ENCODE data around the gene PGAP1. TPM values are rescaled to one million over a fixed set of nuclear protein-coding genes. Genes with fewer than 3 reads are reported as not detected.

The PGAP1 gene
- total RNA-seq, 1 experiment from 2014 or later = 4.1 TPM

DNA sequence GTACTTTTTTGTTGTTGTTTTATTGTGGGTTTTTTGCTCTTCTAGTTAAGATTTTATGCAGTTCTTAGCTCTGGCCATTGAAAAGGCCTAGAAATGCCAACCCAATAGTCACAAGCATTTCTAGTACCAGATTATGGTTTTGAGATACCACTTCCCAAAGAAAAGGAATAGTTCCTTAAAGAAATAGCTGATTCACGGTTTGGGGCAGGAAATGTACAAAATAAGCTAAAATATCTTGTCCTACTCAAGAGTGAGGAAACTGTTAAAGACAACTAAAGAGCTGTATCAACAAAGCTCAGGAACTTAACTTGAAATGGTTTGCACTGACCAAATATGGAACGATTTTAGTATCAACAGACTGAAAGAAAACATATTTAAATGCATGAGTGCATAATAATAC lies 35.4 kb downstream of the PGAP1 start:
- DNase-seq (ENCODE audit: low spot score) = no peak

GRCh38 chr2:196887431-196887830 lies 39.1 kb downstream of the PGAP1 start:
- no peak for DNase-seq (ENCODE audit: low spot score)

DNA sequence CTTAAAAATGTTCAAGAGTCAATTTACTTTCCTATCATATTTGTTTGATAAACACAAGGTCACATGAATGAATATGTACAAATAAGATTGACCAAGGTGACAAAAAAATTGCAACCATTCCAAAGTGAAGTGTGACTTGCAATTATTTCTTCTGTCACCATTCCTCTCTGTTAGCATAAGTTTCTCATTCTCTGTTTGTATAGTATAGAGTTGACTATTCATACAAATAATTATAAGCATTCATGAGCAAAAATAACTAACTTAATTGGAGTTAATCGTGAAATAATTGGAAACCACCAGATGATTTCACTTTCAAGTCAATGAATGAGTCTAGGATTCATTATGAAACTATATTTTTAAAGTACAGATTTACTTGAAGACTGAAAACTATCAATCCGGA lies 42.1 kb downstream of the PGAP1 start:
- no peak for DNase-seq (ENCODE audit: low spot score)

DNA sequence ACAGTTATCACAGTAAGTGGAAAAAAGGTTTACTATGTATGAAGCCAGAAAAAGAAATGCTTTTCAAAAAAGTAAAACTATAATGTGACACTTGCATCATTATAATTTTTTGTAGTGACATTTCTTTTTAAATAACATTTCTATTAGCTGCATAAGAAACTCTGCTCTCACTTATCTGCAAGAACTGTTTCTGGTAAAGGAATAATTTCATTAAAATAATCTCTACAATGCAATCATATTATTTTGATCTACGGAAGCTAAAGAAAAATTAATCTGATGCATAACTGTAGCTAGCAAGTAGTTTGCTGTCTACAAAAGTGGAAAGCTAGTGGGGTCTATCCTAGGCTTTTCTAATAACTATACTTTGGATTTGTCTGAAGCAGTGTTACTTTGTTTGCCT lies 50.1 kb downstream of the PGAP1 start:
- DNase-seq (ENCODE audit: low spot score) = no peak

GRCh38 chr2:196875414-196875813 lies 51.1 kb downstream of the PGAP1 start:
- no peak for DNase-seq (ENCODE audit: low spot score)

- DNase-seq (ENCODE audit: low spot score) = no peak
Measured at GRCh38 chr2:196873511-196873910, 53.0 kb downstream of the PGAP1 start.

GRCh38 chr2:196854629-196855028 lies 71.9 kb downstream of the PGAP1 start:
- DNase-seq (ENCODE audit: low spot score) = no peak

DNA sequence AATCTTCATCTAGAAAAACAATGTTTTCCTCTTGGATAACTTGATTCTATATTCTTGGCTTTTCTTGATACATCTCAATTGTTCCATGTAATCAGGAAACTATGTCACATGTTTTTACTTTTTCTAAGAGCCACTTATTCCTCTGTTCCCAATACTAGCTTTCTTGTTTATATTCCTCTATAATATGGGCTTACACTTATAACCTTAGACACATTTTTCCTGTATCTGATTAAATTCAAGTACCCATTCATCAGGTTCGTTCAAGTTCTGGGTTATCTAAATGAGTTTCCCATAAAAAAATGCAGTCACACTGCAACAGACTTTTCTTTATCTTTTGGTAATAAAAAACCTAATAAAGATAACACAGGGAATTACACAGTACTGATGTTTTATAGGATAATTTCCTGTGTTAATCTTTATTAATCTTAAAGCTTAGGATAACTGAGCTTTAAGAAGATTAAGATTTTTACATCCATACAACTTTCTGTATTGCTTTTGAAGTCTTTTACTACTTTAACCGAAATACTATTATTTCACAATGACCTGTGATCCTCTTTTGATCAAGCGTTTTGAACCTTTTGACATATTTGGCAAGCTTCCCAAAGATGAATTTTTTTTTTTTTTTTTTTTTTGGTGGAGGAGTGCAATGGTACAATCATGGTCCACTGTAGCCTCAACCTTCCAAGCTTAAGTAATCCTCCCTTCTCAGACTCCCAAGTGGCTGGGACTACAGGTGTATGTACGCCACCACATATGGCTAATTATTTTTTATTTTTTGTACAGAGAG lies 73.0 kb downstream of the PGAP1 start:
- peak; percentile 10 for DNase-seq (ENCODE audit: low spot score)

- no peak for DNase-seq (ENCODE audit: low spot score)
Measured at GRCh38 chr2:196851088-196851487, 75.4 kb downstream of the PGAP1 start.

GRCh38 chr2:196849895-196850294 lies 76.6 kb downstream of the PGAP1 start:
- peak; percentile 38 for DNase-seq (ENCODE audit: low spot score)

DNA sequence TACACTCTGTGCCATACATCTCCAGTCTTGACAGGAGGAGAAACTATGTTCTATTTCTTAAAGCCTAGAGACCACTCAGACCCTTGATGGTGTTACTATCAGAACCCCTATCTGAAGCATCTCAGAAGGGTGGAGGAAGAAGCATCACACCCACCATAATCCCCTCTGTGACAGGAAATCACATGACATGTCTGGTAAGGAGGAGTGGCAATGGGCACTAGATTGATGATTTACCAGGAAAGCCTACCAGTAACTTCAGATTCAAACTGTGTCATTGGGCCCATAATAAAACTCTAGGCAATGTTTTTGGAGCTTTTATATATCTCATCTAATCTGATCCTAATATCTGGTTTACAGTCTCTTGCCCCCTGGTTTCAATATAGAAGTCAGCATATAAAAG lies 80.2 kb downstream of the PGAP1 start:
- DNase-seq (ENCODE audit: low spot score) = no peak

GRCh38 chr2:196845371-196845770 lies 81.1 kb downstream of the PGAP1 start:
- no peak for DNase-seq (ENCODE audit: low spot score)

DNA sequence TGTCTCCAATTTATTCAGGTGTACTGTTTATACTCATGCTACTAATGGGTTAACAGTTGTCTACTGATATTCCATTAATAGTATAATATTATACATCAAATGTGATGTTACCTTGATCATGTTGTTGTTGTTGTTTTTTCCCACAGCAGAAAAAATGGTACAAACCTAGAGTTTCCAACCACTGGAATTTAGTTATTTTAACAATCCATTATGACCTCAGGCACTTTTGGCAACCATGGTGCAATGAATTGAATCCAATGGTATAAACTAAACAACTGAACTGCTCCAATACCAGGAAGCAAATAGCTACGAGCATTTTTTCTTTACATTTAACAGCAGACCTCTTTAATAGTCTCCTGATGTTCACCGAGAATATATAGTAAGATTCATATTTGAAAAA lies 86.3 kb downstream of the PGAP1 start:
- no peak for DNase-seq (ENCODE audit: low spot score)

DNA sequence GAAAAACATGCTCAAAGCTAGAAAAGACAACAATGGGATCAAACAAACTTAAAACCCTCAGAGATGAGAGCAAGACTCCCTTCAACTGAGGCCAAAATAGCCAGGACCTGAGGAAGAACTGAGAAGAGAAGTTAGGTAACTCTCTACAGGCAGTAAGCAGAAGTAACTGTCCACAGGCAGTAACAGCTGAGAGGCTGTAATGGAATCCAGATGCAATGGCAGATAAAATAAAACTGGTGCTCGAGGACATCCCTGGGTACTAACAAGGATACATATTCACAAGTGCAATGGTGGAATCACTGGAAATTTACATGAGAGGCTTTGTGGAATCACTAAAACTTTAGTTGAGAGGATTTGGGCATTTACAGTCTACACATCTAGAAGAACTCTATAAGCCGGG lies 86.9 kb downstream of the PGAP1 start:
- no peak for DNase-seq (ENCODE audit: low spot score)

DNA sequence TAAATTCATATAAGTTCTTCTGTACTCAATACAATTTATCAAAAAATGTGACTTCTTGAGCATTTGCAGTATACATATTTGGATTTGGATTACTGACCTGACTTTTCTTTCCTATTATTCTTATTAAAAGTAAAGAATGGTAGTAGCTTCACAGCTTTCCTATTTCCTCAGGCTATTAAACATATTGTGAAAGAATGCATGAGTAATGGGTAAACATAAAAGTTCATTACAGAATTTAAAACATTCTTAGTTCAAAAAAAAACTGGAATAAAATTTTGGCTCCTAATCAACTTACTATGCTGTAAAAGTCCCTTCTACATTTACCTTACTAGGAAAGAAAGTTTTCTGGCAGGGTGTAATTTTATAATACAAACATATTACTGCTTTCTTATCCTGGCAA lies 90.1 kb downstream of the PGAP1 start:
- peak; percentile 8 for DNase-seq (ENCODE audit: low spot score)

GRCh38 chr2:196830701-196831100 lies 95.8 kb downstream of the PGAP1 start:
- no peak for DNase-seq (ENCODE audit: low spot score)

DNA sequence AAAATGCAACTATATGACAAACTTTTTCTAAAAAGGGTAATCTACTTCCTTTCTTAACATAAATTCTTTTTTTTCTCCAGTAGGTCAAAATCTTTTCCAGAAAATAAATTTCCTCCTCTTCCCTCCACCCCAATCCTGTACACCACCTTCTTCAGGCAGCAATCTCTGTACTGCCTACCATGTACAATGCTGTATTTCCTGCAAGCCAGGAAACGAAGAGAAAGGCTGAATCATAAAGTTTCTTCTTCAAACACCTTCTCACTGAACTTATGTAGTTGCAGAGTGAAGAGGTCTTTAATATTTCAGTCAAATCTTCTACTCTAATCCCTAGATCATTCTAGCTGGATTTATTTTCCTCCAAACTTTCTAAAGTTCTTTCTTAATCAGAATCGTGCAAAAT lies 99.2 kb downstream of the PGAP1 start:
- no peak for DNase-seq (ENCODE audit: low spot score)

DNA sequence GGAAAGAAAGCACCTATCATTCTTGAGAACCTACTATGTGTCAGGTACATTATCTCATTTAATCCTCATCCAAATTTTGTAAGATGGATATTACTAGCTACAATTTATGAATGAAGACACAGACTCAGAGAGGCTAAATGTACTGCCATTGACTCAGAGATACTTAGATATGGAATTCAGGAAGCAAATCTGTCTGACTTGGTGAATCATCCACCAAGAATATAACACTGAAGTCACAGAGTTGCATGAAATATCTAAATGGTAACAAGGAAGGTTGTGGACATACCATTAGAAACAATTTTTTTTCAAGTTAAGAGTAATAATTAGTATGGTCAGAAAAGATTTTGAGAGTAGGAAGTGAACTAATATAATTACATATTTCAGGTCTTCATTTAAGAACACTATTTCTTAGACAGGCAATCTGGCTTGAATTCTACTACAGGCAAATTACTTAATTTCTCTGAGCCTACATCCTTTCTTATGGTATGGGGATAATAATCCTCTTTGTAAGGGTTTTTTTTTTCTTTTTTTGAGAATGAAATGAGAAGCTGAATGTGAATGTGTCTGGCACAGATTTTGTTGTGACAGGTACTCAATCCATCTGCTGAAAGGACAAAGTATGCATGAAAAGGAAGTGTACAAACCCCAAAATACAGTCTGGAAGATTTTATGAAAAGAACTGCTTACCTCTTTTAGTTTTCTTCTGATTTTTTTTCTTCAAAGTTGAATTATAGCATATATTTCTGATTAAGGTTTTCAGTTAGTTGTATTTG lies 102.6 kb downstream of the PGAP1 start:
- peak; percentile 73 for DNase-seq (ENCODE audit: low spot score)

GRCh38 chr2:196821195-196821594 lies 105.3 kb downstream of the PGAP1 start:
- DNase-seq (ENCODE audit: low spot score) = no peak

GRCh38 chr2:196809260-196809659 lies 117.2 kb downstream of the PGAP1 start, which contains the start of gene C2orf66:
Gene C2orf66, minus strand, starts transcription at chr2:196809355. Its CDS starts 19 bp downstream, at chr2:196809336.
- DNase-seq (ENCODE audit: low spot score) = no peak

DNA sequence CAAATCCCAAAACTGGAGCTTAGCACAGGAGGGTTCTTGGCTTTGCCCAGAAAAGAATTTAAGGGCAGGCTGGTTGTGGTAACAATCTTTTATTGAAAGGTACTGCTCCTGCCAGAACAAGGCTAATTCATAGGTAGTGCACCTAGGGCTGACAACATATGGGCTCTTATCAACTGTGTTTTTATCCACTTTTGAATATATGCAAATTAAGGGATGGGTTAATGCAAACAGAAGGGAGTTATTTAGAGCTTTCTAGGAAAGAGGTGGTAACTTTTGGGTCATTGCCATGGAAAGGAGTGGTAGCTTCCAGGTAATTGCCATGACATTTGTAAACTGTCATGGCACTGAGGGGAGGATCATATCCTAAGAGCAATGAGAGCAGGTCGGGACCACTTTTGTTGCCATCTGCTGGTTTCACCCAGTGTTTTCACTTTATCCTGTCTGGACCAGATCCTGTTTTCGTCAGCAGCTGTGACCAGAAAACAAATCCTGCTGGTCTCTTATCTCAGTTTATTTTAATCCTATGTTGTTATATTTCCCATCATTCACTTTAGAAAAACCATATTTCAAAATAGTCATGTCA lies 118.3 kb downstream of the PGAP1 start:
- no peak for DNase-seq (ENCODE audit: low spot score)

DNA sequence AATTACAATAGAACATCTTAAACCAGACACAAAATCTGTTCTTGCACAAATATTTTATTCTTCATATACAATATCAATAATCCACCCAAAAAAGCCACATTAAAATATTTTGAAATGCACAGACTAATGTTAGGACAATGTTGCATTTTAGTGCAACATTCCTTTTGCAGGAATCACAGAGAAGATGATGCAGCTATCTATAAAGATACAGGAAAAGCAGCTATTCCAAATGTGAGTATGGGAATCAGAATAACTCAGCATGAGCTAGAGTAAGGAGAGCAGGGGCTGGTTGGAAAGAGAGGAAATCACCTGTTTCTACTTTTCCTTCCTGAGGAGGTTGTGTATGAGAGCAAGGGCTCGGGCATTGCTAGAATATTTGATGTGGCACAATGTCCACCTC lies 122.1 kb downstream of the PGAP1 start:
- no peak for DNase-seq (ENCODE audit: low spot score)

DNA sequence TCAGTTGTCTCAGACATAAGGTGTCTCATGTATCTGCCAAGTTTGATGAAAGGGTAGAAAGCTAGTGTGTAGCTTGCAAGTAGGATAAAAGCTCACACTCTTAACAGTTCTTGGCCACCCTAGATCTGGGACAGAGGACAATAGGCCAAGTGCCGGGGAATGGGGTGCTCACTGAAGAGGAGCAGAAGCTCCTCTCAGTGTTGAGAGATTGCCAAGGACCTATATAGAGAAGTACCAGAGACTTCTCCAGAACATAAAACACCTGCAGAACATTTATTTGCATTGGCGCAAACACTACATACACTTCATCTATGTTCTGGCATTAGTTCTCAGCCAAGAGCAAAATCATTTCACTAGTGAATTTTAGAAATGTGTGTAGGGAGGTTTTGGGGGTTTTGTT lies 124.1 kb downstream of the PGAP1 start:
- no peak for DNase-seq (ENCODE audit: low spot score)

Measured in A172 (cell line).